Hematopoietic multipotent progenitor cell treated with erythropoietin and hydrocortisone succinate and interleukin-3 and kit ligand, for 6 days (in vitro differentiated cells): Measurements from ENCODE around the gene UBXN7.
"Not testable (repeated sequence)": the region's sequence is repeated elsewhere in the genome, so short reads cannot be mapped to it uniquely, and the experiment has no call there.

Source experiments
- DNase-seq: peaks from one replicate; pipeline ENCODE4 v3.0.0-alpha.2; 2015

Gene UBXN7

GRCh38 chr3:196414469-196414868, 17.8 kb downstream of the UBXN7 start:
- no peak for DNase-seq

- DNase-seq, result no peak
Observed at GRCh38 chr3:196412704-196413103, 19.5 kb downstream of the UBXN7 start.

GRCh38 chr3:196409409-196409808, 22.8 kb downstream of the UBXN7 start:
- no peak for DNase-seq

GRCh38 chr3:196408565-196409300, 23.5 kb downstream of the UBXN7 start:
- peak; percentile 24 for DNase-seq

- peak; percentile 21 for DNase-seq
Observed at GRCh38 chr3:196406811-196407470, 25.3 kb downstream of the UBXN7 start.

GRCh38 chr3:196400331-196400730, 31.9 kb downstream of the UBXN7 start:
- no peak for DNase-seq

- peak; percentile 87 for DNase-seq
Observed at GRCh38 chr3:196399485-196399945, 32.7 kb downstream of the UBXN7 start.

- DNase-seq, result no peak
Observed at GRCh38 chr3:196398782-196399181, 33.4 kb downstream of the UBXN7 start.

- DNase-seq, result no peak
Observed at GRCh38 chr3:196397941-196398340, 34.3 kb downstream of the UBXN7 start.

- DNase-seq, result no peak
Observed at GRCh38 chr3:196390116-196390515, 42.1 kb downstream of the UBXN7 start.

- DNase-seq, result no peak
Observed at GRCh38 chr3:196388956-196389355, 43.3 kb downstream of the UBXN7 start.

- DNase-seq, result not testable (repeated sequence)
Observed at GRCh38 chr3:196387941-196388340, 44.3 kb downstream of the UBXN7 start.

- not testable (repeated sequence) for DNase-seq
Observed at GRCh38 chr3:196386797-196387196, 45.4 kb downstream of the UBXN7 start.

- not testable (repeated sequence) for DNase-seq
Observed at GRCh38 chr3:196386034-196386433, 46.2 kb downstream of the UBXN7 start.

- DNase-seq, result not testable (repeated sequence)
Observed at GRCh38 chr3:196385446-196385845, 46.8 kb downstream of the UBXN7 start.

- DNase-seq, result peak; percentile 76
Observed at GRCh38 chr3:196378146-196378841, 53.9 kb downstream of the UBXN7 start.

- DNase-seq, result no peak
Observed at GRCh38 chr3:196377321-196377720, 54.9 kb downstream of the UBXN7 start.

- no peak for DNase-seq
Observed at GRCh38 chr3:196365736-196366135, 66.5 kb downstream of the UBXN7 start.

GRCh38 chr3:196360586-196360985, 71.6 kb downstream of the UBXN7 start:
- no peak for DNase-seq

GRCh38 chr3:196358540-196358939, 73.7 kb downstream of the UBXN7 start:
- not testable (repeated sequence) for DNase-seq

- DNase-seq, result no peak
Observed at GRCh38 chr3:196357905-196358304, 74.3 kb downstream of the UBXN7 start.

GRCh38 chr3:196356556-196356955, 75.7 kb downstream of the UBXN7 start:
- no peak for DNase-seq

- no peak for DNase-seq
Observed at GRCh38 chr3:196355668-196356067, 76.6 kb downstream of the UBXN7 start.

GRCh38 chr3:196354132-196354531, 78.1 kb downstream of the UBXN7 start:
- peak; percentile 82 for DNase-seq
